Measurements from ENCODE around the gene CLEC14A.

CLEC14A gene

GRCh38 chr14:38205119-38205813 is 50.6 kb downstream of the CLEC14A start:
- no peak for DNase-seq

- DNase-seq = no peak
These were observed 51.2 kb downstream of the CLEC14A start for GRCh38 chr14:38204719-38205115.
